G401.6 (cell line): ENCODE results near the gene HES3.
"Not testable (repeated sequence)": the region's sequence is repeated elsewhere in the genome, so short reads cannot be mapped to it uniquely, and the experiment has no call there.

Experiments used
- FAIRE-seq: peaks from 2 replicates; lab custom pipeline; 2012; peaks lifted over from hg19 to GRCh38; lab: Jason Lieb, UNC

The HES3 gene

DNA sequence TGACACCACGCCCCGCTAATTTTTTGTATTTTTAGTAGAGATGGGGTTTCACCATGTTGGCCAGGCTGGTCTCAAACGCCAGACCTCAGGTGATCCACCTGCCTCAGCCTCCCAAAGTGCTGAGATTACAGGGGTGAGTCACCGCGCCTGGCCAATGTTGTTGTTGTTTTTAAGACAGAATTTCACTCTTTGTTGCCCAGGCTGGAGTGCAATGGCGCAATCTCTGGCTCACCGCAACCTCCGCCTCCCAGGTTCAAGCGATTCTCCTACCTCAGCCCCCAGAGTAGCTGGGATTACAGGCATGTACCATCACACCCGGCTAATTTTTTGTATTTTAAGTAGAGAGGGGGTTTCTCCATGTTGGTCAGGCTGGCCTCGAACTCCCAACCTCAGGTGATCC, 24.3 kb upstream of the HES3 start:
- not testable (repeated sequence) for FAIRE-seq

DNA sequence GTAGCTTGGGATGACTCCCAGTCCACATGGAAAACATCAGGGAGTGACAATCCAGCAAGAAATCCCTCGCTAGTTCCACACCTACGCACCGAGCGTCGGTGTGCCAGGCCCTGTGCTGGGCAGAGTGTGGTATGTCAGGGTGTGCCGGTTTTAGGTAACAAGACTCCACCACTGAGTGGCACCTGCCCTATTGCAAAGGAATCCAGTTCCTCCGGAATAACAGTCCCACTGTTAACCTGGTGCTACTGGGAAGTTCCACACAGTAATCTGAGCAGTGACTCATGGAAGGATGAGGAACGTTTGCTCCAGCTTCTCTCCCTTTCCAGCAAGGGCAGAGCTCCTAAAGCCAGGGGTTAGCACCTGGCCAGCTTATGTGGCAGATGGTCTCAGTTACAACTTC, 23.7 kb upstream of the HES3 start:
- FAIRE-seq = no peak

DNA sequence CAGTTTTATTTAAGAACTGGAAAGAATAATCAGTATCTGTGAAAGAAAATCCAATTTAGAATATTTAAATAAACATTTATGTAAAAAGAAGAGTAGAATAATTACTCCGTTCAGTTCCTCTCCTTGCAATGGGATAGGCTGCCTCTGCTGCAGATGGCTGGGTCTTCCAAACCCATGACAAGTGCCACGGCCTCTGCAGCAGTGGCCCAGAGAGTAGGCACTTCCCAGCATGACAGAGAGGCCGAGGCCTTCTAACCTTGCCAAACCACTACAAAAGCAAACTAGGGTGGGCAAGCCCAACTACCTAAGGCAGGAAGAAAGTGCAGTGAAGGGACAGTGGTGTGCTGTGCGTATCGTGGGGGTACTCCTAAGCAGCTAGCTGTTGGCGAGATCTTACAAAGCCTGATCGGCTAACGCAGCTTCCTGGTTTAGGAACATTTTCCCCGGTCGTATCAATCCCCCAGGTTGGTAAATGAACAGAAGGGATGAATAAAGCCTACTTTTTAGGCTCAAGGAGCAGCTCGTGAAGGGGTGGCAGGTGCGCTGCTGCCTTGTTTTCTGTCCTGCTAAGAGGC, 22.7 kb upstream of the HES3 start:
- FAIRE-seq = no peak

DNA sequence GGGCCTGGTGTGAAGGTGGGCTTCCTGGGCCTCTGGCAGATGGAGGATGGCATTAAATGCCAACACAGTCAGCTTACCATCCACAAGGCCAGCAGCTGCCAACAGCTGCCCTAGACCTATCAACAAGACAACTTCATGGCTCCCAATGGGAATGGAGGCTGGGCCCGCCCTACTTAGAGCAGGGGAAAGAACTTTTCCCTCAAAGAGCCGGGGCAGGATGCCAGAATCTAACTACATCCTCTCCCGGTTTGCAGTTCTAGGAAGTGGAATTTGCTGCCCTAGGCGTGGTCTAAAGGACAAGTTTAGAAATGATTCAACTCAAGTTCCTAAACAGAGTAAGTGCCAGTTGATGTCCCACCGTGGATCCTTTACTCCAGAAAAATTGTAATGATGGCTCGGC, 21.3 kb upstream of the HES3 start:
- FAIRE-seq = no peak

DNA sequence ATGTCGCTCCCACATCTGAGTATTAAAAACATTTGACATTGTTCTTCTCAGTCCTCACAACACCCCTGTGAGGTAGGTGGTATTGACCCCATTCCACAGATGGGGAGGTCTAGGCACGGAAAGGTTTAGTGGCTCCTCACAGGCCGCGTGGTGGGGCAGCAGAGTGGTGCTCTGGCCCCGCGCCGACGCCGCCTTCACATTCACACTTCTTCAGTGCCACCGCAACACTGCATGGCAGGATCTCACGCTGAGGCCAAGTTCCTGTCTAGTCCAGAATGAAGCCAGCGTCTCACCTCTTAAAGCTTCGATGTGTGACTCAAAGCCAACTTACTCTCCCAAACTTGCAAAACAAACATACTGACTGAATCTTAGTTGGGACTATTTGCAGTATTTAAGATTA, 20.4 kb upstream of the HES3 start:
- no peak for FAIRE-seq

DNA sequence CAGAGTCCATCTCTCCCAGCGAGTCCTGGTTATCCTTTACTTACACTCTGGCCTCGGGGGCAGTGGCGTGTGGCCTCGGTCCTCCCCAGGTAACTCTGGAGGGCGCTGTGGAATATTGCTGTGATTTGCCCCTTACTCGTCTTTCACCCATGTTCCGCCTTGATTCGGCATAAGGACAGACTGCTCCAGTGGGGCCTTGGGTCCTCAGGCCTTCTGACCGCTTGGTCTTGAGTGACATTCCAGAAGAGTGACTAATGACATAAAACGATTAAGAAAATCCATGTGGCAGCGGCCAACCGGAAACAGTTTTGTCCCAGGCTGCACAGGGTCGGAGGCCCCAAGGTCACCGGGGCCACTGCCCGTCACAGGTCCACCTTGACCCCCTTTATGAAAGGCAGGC, 19.3 kb upstream of the HES3 start:
- FAIRE-seq = no peak

DNA sequence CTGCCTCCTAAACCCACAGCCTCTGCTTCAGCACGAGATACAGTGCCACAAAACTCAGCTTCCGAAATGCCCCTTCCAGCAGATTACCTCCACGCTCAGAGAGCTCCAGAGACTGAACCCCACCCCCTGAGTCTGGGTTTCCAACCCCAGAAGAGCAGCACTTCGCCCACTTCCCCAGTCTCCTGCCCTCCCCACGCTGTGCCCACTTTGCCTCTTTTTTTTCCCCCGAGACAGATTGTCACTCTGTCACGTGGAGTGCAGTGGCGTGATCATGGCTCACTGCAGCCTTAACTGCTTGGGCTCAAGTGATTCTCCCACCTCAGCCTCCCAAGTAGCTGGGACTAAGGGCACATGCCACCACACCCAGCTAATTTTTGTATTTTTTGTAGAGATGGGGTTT, 18.3 kb upstream of the HES3 start:
- no peak for FAIRE-seq

DNA sequence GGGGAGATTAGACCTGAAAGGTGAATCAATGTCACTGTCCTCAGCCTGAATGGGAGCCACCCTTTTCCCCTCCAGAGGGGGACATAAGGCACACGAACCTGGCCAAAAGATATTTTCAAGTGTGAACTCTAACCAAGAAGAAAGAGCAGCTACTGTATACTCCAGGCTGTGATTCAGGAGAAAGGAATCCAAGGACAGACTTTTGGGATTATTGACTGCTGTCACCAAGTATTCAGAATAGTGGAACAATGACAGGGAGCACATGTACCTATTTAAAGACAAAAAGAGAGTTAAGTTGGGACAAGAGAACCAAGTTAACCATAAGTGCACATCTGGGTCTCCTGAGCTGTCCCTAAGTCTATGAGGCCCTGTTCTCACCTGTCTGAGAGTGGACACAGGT, 10.6 kb upstream of the HES3 start:
- no peak for FAIRE-seq

DNA sequence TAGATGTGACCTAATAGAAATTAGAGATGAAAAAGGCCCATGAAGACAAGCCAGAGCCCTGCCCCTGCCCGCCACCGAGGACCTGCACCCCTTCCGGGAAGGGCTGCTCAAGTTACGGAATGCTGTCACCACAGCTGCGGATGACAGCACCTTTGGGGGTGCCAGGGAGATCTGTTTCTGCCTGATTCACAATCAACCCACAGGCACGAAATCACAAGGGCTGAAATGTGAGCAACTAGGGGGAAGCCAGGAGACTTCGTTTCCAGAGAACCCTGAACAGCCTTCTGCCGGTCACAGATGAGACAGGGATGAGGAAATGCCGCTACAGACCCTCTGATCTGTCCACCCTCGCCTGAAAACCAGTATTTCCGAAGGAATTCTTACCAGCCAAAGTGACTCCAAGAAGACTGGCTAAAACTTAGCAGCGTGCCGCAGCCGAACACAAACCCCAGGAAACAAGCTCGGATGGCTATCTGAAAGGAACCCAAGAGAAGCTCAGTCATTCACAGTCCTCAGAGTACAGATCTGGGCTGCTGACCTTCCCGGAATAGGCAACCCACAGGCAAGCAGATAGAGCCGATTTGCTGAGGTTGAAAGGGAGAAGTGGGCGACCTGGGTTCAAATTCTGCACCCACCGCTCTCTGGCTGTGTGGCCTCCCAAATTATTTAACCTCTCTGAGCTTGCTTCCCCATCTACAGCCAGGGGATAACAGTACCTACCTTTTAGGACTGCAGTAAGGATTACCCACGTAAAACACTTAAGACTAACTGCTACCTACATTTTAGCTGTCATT, 9.3 kb upstream of the HES3 start:
- no peak for FAIRE-seq

DNA sequence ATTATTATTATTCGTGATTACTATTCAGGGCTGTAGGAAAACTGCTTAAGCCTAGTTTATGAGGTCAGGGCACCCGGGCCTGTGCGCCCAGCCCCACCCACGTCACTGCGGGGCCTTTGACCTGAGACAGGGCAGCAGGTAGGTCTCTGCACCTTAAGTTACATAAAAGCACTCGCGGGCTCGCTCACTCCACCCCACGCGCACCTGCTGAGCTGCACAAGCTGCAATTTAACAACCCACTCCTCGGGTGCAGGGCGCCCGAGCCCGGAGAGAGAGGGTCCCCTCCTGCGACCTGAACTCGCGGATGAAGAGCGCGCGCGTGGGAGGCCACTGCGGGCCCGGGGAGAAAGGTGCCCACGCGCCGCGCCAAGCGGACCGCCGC, 8.7 kb upstream of the HES3 start:
- no peak for FAIRE-seq

DNA sequence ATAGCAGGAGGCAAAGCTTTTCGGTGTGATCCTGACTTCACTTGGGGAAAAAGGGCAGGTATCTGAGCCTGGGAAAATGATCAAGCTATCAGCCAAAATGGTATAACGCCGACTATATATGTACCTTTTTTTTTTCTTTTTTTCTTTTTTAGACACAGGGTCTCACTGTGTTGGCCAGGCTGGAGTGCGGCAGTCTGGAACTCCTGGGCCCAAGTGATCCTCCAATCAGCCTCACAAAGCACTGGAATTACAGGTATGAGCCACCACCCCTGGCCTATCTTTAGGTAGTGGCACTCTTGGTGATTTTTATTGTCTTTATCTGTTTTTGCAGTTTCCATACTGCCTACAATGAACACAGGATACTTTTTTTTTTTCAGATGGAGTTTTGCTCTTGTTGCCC, 6.9 kb upstream of the HES3 start:
- FAIRE-seq = no peak

DNA sequence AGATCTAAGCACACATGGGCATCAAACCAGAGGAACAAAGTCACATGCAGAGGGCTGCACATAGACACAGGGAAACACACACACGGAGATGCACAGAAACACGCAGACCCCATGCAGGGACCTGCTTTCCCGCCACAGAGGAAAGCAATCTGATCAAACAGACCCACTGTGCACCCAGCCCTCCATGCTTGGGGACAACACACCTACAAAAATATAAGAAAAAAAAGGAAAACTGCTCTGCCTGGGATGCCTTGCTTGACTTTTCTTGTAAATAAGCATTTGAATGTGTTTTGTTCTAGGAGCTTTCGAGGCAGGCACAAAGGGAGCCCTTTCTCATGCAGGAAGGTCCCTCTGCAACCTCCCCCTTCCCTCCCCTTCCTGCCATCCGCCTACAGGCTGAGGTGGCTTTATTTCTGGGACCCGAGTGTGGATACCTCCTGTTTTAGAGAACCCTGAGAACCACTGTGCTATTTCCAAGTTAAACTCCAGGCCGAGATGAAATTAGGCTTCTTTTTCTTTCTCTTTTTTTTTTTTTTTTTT, 4.7 kb upstream of the HES3 start:
- FAIRE-seq = no peak

DNA sequence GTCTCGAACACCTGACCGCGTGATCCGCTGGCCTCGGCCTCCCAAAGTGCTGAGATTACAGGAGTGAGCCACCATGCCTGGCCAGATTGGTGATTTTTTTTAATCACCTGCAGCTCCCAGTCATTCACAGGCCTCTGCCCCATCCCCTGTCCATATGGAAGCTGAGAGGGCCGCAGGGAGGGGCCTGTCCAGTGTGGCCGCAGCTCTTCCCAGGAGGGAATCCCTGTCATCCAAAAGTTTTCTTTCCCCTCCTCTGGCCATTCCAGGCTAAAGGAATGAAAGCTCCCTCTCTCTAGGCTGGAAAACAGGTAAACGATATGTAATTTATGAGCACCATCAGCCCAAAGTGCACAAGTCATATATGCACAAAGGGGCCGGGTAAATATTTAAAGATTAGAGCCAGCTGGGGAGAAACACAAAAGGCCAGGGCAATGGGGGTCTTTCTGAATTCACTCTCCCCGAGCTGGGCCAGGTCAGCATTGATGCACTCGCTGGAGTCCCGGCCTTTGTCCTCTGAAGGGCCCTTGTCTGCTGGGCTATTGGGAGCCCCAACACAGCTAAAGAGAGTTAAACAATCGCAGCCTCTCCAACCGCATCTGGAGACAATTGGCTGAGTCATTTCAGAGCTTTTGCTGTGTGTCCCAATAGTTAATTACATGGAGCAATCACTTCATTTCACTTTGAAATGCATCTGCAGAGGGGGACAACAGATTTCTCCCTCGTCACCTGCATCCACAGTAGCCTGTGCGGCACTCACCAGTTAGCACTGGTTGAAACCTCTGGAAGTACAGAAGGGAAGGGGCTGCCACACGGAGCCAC, 3.8 kb upstream of the HES3 start:
- no peak for FAIRE-seq

DNA sequence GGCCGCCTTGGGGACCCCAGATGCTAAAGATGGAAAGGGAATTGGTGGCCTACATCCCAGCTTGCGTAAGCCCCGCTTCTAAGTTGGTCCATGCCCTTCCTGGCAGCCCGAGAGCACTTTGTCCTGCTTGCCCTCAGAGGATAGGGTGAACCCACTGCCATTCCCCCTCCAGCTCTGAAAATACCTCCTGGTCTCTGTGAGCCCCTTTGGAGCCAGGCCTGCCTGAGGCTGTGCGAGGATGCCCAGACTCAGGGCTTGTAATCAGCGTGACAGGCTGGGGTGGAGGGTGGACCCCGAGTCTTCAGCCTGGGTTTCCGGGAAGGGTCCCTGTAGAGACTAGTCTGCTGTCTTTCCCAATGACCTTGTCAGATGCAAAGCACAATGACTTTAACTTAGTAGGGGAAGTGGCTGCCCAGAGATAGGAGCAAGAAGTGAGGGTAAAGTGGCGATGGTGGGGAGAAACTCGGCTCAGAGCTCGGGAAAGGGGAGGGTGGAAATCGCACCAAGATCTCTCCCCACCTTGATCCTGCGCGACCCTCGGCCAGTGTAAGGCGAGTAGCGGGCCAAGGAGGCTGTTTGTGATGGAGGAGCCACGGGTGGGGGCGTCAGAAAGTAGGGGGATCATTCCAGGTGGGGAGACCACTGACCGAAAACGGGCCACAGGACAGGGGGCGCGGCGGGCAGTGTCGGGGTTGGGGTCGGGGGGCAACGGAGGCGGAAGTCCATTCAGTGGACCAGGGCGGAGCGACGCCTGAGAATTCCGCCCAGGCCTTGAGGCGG, 2.7 kb upstream of the HES3 start:
- no peak for FAIRE-seq

DNA sequence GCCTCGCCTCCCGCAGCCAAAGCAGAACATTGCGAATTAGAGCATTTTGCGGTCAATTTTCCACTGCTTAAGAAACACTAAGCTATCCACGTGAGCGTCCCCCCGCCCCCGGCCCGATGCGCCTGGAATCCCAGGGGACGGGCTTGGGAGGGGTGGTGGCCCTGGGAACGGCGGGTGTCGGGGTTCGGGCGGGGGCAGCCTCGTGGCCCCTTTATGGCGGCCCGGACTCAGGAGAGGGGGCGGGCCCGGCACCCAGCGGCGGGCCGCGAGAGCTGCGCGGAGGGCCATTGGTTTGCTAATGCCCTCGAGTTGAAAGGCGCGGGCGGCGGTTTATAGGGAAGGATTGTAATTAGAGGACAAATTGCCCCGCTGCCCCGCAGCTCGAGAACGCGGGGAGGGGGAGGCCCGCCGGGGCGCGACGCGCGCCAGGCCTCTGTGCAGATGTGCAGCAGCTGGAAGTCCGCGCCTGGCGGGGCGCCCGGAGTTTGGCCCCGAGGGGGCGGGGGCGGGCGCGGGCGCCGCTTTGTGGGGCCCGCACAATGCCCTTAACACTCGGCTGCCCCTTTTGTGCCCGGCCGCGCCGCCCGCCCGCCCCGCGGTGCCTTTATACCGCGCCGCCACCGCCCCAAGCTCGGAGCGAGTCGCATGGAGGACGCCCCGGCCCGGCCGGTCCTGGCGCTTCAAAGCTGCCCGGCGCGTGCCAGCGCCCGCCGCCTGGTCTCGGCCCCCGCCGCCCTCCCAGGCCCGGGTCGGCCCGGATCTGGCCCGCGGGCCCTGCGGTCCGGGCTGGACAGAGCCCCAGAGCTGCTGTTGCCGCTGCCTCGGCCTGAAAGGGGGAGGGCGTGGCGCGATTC, 1.9 kb upstream of the HES3 start:
- no peak for FAIRE-seq

DNA sequence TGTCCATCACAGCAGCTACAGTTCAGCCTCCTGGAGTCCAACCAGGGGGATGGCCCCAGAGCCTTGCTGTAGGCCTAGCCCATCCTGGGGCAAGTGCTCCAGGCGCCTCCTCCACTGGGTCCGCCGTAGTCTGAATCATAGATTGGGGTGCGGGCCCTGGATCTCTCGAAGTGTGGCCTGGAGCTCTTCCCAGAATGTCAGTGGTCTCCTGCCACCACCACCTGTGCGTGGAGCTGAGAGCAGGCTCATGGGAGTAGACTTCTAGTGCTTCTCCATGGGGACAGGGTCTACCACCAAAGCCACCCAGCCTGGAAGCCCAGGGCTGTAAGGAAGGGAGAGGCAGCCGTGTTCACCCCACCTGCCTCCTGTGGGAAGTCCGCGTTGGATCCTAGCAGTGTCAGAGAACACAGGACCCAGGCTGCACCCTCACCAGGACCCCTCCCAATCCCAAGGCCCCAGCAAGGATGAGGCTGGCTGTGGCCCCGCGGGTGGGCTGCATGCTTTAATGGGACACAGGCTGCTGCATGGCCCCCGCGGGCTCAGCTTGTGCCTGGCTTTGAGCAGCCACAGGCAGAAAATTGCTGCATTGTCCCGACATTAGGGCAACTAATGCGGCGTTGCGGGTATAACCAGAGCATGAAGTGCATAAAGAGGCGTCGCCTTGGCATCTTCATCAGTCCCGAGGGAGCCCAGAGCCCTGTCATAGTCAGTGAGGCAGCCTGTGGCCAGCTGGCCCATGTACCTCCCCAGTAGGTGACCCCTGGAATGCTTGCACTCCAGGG, 735 bp upstream of the HES3 start:
- FAIRE-seq = no peak

DNA sequence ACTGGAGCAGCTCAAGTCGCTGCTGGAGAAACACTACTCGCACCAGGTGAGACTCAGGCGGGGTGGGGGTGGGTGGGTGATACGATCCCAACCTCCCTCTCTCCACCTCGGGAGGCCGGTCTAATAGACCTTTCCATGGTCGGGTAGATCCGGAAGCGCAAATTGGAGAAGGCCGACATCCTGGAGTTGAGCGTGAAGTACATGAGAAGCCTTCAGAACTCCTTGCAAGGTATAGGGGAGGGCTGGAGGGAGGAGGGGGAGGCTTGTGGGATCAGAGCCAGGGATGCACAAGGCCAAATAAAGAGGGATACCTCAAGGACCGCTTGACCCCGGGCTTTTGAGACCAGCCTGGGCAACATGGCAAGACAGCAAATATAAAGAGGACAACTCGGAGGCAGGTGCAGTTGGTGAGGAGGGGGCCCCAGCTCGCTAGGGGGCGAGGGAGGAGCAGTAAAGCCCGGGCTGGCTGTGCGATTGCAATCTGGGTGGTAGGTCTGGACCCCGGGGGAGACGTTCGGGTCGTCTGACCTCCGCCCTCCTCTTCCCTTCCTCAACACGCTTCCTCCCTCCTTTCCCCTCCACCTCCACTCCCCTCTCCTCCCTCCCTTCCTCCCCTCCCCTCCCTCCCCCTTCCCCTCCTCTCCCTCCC, 546 bp downstream of the HES3 start:
- no peak for FAIRE-seq

DNA sequence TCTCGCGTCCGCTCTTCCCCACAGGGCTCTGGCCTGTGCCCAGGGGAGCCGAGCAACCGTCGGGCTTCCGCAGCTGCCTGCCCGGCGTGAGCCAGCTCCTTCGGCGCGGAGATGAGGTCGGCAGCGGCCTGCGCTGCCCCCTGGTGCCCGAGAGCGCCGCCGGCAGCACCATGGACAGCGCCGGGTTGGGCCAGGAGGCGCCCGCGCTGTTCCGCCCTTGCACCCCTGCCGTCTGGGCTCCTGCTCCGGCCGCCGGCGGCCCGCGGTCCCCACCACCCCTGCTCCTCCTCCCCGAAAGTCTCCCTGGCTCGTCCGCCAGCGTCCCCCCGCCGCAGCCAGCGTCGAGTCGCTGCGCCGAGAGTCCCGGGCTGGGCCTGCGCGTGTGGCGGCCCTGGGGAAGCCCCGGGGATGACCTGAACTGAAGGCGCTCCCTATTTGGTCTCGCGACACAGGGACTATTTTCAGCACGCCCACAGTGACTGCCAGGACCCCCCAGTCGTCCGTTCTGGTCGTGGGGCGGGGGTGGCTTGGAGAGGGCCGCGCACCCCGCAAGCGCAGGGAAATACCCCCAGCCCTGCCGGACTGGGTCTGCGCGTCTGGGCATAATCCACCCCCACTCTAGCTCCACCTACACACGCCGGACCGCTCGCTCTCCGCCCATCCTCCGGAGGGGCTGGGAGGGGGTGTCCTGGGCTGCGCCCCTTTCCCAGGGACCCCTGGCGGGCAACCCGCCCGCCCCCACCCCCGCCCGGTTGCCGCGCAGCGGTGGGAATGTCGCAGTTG, 1.3 kb downstream of the HES3 start:
- no peak for FAIRE-seq

DNA sequence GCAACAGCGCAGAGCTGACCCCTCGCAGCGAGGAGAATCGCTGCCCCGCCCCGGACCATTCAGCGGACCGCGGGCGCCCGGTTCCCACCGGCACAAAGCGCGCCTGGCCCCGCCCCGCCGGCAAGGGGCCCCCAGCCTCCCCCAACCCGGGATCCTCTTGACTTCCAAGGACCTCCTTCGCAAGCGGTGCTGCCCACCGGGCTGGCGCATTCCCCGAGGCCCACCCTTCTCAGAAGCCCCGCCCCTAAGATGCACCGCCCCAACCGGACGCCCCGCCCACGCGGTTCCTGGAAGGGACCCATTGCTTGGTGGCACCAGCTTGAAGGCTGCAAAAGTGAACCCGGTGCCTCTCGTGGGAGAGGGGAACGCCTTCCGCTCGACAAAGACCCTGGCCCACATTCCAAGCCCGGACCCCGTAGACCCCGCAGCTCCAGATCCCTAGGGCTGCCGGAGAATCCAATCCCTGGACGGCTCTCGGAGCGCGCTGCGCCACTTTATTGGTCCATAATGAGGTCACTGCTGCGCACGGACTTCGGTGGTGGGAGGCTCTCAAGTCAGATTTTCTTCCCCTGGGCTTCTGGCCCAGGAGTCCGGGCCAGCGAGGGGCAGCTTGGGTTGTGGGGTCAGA, 2.0 kb downstream of the HES3 start:
- no peak for FAIRE-seq
